Measurements from ENCODE around the gene CCDC24. TPM values are rescaled to one million over a fixed set of nuclear protein-coding genes. Genes with fewer than 3 reads are reported as not detected.

CCDC24 gene
- total and polyA plus RNA-seq, 2 of the 13 experiments (the other 11 are each of a cell fraction or from before 2014, with no cell fraction given): 1.4 to 2.9 TPM

DNA sequence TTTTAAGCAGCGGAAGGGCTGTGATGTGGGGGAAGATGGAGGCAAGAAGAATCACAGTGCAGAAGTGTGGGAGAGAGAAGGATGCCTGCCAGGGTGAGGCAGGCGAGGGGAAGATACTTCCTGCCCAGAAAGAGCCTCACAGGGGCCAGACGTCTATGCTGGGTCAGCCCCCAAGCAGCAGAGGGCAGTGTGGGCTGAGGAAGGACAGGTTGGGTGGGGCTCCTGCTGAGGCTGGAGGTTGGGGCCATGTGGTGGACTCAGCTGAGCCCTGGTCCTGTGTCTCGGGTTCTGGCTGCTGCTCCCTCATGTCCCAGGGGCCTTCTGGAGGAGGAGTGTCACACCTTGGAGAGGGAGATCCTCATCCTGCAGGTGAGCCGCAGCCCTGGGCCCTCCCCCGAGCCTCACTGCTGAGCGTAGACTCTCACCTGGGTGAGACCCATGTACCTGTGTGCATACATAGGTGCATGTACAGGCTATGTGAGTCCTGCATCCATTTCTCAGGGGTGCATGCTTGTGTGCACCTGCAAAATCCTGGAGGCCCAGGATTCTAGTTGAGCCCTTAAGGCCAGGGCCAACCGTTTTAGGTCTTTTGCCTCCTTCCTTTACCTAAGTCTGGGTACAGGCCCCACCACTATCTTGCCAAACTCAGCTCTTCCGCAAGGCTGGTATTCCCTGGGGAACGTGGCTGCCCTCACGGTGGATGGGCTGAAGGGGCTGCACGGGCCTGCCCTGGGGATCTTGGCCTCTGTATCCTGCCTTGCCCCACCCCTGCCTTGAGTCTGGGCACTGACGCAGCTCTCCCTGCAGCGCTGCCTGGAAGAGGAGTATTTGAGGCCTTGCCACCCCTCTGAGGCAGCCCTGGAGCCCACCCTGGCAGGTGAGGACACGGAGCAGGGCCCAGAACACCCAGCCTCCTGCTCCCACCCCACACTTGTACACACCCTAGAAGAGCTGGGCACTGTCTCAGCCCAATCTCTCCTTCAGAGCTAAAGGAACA, 3.7 kb downstream of the CCDC24 start (continued):
- TF ChIP-seq HOXA3 (CRISPR knock-in tag; IDR thresholded peaks at IDR 0.05): no peak
- TF ChIP-seq, protein P1, sequence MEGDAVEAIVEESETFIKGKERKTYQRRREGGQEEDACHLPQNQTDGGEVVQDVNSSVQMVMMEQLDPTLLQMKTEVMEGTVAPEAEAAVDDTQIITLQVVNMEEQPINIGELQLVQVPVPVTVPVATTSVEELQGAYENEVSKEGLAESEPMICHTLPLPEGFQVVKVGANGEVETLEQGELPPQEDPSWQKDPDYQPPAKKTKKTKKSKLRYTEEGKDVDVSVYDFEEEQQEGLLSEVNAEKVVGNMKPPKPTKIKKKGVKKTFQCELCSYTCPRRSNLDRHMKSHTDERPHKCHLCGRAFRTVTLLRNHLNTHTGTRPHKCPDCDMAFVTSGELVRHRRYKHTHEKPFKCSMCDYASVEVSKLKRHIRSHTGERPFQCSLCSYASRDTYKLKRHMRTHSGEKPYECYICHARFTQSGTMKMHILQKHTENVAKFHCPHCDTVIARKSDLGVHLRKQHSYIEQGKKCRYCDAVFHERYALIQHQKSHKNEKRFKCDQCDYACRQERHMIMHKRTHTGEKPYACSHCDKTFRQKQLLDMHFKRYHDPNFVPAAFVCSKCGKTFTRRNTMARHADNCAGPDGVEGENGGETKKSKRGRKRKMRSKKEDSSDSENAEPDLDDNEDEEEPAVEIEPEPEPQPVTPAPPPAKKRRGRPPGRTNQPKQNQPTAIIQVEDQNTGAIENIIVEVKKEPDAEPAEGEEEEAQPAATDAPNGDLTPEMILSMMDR (CRISPR knock-in tag; IDR thresholded peaks at IDR 0.05): peak; percentile 86
- TF ChIP-seq, protein P2, sequence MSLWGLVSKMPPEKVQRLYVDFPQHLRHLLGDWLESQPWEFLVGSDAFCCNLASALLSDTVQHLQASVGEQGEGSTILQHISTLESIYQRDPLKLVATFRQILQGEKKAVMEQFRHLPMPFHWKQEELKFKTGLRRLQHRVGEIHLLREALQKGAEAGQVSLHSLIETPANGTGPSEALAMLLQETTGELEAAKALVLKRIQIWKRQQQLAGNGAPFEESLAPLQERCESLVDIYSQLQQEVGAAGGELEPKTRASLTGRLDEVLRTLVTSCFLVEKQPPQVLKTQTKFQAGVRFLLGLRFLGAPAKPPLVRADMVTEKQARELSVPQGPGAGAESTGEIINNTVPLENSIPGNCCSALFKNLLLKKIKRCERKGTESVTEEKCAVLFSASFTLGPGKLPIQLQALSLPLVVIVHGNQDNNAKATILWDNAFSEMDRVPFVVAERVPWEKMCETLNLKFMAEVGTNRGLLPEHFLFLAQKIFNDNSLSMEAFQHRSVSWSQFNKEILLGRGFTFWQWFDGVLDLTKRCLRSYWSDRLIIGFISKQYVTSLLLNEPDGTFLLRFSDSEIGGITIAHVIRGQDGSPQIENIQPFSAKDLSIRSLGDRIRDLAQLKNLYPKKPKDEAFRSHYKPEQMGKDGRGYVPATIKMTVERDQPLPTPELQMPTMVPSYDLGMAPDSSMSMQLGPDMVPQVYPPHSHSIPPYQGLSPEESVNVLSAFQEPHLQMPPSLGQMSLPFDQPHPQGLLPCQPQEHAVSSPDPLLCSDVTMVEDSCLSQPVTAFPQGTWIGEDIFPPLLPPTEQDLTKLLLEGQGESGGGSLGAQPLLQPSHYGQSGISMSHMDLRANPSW (CRISPR knock-in tag; IDR thresholded peaks at IDR 0.05; ENCODE audit: borderline replicate concordance): no peak
- peak; percentile 53 for TF ChIP-seq AGO1 (IDR thresholded peaks at IDR 0.05; ENCODE audit: low read depth, low read length, poor library complexity, severe bottlenecking)
- TF ChIP-seq, protein P3, sequence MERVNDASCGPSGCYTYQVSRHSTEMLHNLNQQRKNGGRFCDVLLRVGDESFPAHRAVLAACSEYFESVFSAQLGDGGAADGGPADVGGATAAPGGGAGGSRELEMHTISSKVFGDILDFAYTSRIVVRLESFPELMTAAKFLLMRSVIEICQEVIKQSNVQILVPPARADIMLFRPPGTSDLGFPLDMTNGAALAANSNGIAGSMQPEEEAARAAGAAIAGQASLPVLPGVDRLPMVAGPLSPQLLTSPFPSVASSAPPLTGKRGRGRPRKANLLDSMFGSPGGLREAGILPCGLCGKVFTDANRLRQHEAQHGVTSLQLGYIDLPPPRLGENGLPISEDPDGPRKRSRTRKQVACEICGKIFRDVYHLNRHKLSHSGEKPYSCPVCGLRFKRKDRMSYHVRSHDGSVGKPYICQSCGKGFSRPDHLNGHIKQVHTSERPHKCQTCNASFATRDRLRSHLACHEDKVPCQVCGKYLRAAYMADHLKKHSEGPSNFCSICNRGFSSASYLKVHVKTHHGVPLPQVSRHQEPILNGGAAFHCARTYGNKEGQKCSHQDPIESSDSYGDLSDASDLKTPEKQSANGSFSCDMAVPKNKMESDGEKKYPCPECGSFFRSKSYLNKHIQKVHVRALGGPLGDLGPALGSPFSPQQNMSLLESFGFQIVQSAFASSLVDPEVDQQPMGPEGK (CRISPR knock-in tag; IDR thresholded peaks at IDR 0.05): peak; percentile 83
- TF ChIP-seq, protein P4, sequence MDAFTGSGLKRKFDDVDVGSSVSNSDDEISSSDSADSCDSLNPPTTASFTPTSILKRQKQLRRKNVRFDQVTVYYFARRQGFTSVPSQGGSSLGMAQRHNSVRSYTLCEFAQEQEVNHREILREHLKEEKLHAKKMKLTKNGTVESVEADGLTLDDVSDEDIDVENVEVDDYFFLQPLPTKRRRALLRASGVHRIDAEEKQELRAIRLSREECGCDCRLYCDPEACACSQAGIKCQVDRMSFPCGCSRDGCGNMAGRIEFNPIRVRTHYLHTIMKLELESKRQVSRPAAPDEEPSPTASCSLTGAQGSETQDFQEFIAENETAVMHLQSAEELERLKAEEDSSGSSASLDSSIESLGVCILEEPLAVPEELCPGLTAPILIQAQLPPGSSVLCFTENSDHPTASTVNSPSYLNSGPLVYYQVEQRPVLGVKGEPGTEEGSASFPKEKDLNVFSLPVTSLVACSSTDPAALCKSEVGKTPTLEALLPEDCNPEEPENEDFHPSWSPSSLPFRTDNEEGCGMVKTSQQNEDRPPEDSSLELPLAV (CRISPR knock-in tag; conservative IDR thresholded peaks at IDR 0.05; ENCODE audit: low read depth): no peak
- TF ChIP-seq GABPB1 (CRISPR knock-in tag; IDR thresholded peaks at IDR 0.05): no peak; the same call in 1 of the 2 replicates
- TF ChIP-seq, protein P5, sequence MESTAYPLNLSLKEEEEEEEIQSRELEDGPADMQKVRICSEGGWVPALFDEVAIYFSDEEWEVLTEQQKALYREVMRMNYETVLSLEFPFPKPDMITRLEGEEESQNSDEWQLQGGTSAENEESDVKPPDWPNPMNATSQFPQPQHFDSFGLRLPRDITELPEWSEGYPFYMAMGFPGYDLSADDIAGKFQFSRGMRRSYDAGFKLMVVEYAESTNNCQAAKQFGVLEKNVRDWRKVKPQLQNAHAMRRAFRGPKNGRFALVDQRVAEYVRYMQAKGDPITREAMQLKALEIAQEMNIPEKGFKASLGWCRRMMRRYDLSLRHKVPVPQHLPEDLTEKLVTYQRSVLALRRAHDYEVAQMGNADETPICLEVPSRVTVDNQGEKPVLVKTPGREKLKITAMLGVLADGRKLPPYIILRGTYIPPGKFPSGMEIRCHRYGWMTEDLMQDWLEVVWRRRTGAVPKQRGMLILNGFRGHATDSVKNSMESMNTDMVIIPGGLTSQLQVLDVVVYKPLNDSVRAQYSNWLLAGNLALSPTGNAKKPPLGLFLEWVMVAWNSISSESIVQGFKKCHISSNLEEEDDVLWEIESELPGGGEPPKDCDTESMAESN (CRISPR knock-in tag; conservative IDR thresholded peaks at IDR 0.05): no peak
- no peak for TF ChIP-seq JUNB (CRISPR knock-in tag; IDR thresholded peaks at IDR 0.05; ENCODE audit: borderline replicate concordance)
- TF ChIP-seq SMC3 (IDR thresholded peaks at IDR 0.05; ENCODE audit: low read length): peak; percentile 49
- peak; percentile 50 for TF ChIP-seq THAP11 (CRISPR knock-in tag; IDR thresholded peaks at IDR 0.05)
- TF ChIP-seq, protein P6, sequence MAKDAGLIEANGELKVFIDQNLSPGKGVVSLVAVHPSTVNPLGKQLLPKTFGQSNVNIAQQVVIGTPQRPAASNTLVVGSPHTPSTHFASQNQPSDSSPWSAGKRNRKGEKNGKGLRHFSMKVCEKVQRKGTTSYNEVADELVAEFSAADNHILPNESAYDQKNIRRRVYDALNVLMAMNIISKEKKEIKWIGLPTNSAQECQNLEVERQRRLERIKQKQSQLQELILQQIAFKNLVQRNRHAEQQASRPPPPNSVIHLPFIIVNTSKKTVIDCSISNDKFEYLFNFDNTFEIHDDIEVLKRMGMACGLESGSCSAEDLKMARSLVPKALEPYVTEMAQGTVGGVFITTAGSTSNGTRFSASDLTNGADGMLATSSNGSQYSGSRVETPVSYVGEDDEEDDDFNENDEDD (CRISPR knock-in tag; IDR thresholded peaks at IDR 0.05; ENCODE audit: borderline replicate concordance): no peak
- TF ChIP-seq STAG1 (CRISPR knock-in tag; IDR thresholded peaks at IDR 0.05): peak; percentile 73
- TF ChIP-seq, protein P7, sequence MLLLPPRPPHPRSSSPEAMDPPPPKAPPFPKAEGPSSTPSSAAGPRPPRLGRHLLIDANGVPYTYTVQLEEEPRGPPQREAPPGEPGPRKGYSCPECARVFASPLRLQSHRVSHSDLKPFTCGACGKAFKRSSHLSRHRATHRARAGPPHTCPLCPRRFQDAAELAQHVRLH (CRISPR knock-in tag; IDR thresholded peaks at IDR 0.05; ENCODE audit: borderline replicate concordance, low read depth): 0 out of 2 replicates have a peak, but pooled peaks have one; percentile 20
- peak; percentile 55; the same call in 1 of the 2 replicates for TF ChIP-seq SAP130 (CRISPR knock-in tag; IDR thresholded peaks at IDR 0.05; ENCODE audit: low read depth)

All from HepG2 (cell line).